Measurements from ENCODE around the gene SSC5D. TPM values are rescaled to one million over a fixed set of nuclear protein-coding genes. Genes with fewer than 3 reads are reported as not detected.

The SSC5D gene
- total RNA-seq, 1 donor from 2014 or later, result 3.7 TPM

- Histone ChIP-seq H3K36me3 (no peaks in the 10 kb centered on the region), H3K27me3 (ENCODE audit: low read depth) (no peaks in the 10 kb centered on the region), H3K4me3 (peak overlapping the region; percentile 81), H3K27ac (replicated peaks) (peak overlapping the region; percentile 93), H3K9me3 (replicated peaks) (no peaks in the 10 kb centered on the region), H3K4me1 (peaks cover 29% of the 10 kb centered on the region)
- DNase-seq, result no peak
- no peak for TF ChIP-seq CTCF (IDR thresholded peaks at IDR 0.05; ENCODE audit: borderline replicate concordance)
- intact Hi-C loops (cut with micrococcal nuclease), result no loop called here
Measured at GRCh38 chr19:55461974-55462626, 26.1 kb upstream of the SSC5D start.

- intact Hi-C loops (cut with micrococcal nuclease), result no loop called here
- Histone ChIP-seq H3K27ac (replicated peaks) (no peak overlapping the region), H3K27me3 (ENCODE audit: low read depth) (no peaks in the 10 kb centered on the region), H3K4me1 (peaks cover 32% of the 10 kb centered on the region), H3K4me3 (peak overlapping the region; percentile 81), H3K36me3 (no peaks in the 10 kb centered on the region), H3K9me3 (replicated peaks) (no peaks in the 10 kb centered on the region)
- no peak for DNase-seq
- no peak for TF ChIP-seq CTCF (IDR thresholded peaks at IDR 0.05; ENCODE audit: borderline replicate concordance)
Measured at GRCh38 chr19:55462722-55463121, 25.5 kb upstream of the SSC5D start.

- H3K4me1 ChIP-seq, result peaks cover 37% of the 10 kb centered on the region
- H3K36me3 ChIP-seq, result no peaks in the 10 kb centered on the region
- no peak for DNase-seq
- no peak overlapping the region for H3K4me3 ChIP-seq
- intact Hi-C loops (cut with micrococcal nuclease), result no loop called here
- H3K27me3 ChIP-seq (ENCODE audit: low read depth), result no peaks in the 10 kb centered on the region
- TF ChIP-seq CTCF (IDR thresholded peaks at IDR 0.05; ENCODE audit: borderline replicate concordance), result no peak
- no peak overlapping the region for H3K27ac ChIP-seq (replicated peaks)
- H3K9me3 ChIP-seq (replicated peaks), result no peaks in the 10 kb centered on the region
Measured at GRCh38 chr19:55463583-55464031, 24.6 kb upstream of the SSC5D start.

GRCh38 chr19:55464039-55464661, 24.1 kb upstream of the SSC5D start:
- Histone ChIP-seq H3K27me3 (ENCODE audit: low read depth) (no peaks in the 10 kb centered on the region), H3K4me3 (no peak overlapping the region), H3K4me1 (peaks cover 37% of the 10 kb centered on the region), H3K36me3 (no peaks in the 10 kb centered on the region), H3K27ac (replicated peaks) (no peak overlapping the region), H3K9me3 (replicated peaks) (no peaks in the 10 kb centered on the region)
- intact Hi-C loops (cut with micrococcal nuclease), result no loop called here
- no peak for DNase-seq
- TF ChIP-seq CTCF (IDR thresholded peaks at IDR 0.05; ENCODE audit: borderline replicate concordance), result no peak

GRCh38 chr19:55464662-55465054, 23.6 kb upstream of the SSC5D start, which contains the start of gene C19orf85:
TSS of gene C19orf85 (minus strand) at chr19:55464751. CDS start at chr19:55464554, 197 bp downstream.
- no peak for DNase-seq
- intact Hi-C loops (cut with micrococcal nuclease), result no loop called here
- Histone ChIP-seq H3K4me1 (peaks cover 35% of the 10 kb centered on the region), H3K9me3 (replicated peaks) (no peaks in the 10 kb centered on the region), H3K27me3 (ENCODE audit: low read depth) (no peaks in the 10 kb centered on the region), H3K4me3 (no peak within 1 kb of the TSS), H3K27ac (replicated peaks) (no peak within 1 kb of the TSS), H3K36me3 (no peaks in the 10 kb centered on the region)
- TF ChIP-seq CTCF (IDR thresholded peaks at IDR 0.05; ENCODE audit: borderline replicate concordance), result no peak
